HG02852 (cell line): ENCODE results near the gene TMEM72.

Experiments
- ATAC-seq: cut with Tn5 transposase; IDR thresholded peaks from one replicate; pipeline ENCODE4 v1.9.1; 2021; ENCODE audit warnings: mild to moderate bottlenecking, moderate library complexity; ENCODE audit not compliant: unreplicated experiment

TMEM72 gene

DNA sequence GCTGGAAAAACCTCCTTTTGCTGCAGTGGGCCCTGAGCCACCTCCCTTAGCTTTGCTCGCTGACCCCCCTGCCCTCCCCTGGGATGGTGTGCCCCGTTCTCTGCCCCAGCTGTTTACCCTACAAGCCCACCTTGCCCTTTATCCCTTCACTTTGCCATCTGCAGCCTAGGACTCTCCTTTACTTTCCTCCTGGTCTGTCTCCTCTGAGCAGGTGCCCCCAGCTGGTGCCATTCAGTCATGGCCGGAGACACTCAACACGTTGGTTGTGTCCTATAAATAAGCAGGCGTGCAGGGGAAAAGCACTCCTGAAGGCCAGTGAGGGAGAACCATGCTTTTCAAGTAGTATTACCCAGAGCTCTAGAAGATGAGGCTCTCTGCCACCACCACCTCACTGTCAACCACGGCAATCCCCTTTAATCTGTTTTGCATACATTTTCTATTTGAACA is 54.5 kb downstream of the TMEM72 start:
- peak; percentile 44 for ATAC-seq

DNA sequence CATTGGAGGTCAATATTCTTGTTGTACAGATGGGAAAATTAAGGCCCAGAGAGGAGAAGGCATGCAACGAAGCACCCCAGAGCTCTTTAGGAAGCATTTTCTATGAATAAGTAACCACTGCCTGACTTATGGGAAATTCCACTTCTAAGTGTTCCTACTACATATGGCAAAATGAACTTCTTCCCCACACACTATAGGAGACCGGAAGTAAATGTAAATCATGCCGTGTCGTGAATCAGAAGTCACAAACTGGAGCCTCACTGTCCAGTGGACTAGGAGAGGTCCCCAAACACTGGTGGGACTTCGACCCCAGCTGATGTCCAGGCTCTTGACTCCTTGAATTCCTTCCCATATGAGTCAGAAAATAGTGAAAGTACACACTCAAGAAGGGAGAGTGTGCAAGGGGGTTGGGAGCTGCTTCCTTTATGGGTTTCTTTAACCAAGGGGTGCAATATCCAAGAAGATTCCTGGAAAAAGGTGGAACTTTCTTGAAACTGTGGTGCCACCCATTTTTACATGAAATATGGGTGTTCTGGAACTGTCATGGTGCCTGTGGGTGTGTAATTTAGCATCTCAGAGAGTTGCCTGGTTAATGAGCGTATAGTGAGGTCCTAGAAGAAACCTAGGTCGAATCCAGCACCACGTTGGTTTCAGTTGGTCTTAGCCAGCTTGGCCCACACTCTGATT is 55.1 kb downstream of the TMEM72 start:
- peak; percentile 28 for ATAC-seq

DNA sequence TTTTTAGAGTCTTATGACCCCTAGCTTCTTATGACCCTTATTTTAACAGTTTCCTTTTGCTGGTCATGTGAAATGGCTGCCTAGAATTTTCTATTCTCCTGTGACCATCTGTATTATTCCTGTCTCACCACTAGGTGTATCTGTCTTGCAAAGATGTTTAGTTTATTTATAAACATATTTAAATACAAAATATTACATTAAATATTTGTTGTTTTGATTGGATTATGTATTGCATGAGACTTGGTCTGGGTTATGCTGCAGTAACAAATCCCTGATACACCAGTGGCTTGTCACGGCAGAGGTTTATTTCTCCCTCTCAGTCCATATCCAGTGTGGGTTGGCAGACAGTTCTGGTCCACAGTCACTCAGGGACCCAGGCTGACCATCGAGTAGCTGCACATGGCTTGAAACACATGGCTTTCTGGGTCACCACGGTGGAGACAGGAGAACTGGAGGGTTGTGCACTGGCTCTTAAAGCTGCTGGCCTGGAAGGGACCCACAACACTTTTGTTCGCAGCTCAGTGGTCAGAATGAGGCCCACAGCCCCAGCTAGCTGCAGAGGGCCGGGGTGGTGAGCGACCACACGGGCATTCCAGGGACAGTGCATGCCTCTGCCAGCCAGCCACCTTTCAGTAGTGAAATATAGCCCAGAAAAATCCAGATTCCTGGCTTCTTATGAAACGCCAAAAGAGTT is 55.8 kb downstream of the TMEM72 start:
- no peak for ATAC-seq

DNA sequence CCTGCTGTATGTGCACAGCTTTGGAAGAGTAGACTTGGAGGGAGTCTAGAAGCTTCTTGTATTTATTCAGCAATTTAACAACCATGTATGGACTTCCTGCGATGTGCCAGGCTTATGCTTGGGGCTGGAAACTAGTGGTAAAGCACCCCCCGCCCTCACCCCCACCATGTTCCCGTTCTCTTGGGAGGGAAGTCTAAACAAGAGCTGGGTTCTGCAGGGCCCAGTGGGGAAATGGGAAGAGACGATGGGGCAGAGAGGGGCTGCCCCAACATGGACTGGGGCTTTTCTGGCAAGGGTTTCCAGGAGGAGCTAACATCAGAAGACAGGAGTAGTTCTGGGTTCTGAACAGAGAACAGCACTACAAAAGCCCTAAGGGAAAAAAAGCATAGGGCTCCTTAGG is 56.5 kb downstream of the TMEM72 start:
- ATAC-seq = no peak

DNA sequence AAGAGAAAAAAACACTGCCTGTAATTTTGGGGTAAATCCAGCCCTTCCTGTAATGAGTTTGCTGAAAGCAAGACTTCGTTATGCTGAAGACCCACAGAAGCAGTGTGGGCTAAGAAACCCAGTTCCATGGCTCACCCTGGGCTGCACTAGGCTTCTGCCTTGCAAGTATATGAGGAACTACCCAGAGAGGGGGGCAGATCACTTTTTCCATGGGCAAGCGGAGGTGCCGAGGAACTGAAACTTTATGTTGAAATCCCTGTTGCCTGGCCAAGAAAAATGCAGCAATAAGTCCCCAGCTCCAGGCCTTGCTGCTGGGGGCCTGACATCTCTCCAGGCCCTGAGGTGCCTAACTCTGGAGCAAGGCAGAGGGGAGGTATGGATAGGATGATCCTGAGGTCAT is 57.0 kb downstream of the TMEM72 start:
- no peak for ATAC-seq

DNA sequence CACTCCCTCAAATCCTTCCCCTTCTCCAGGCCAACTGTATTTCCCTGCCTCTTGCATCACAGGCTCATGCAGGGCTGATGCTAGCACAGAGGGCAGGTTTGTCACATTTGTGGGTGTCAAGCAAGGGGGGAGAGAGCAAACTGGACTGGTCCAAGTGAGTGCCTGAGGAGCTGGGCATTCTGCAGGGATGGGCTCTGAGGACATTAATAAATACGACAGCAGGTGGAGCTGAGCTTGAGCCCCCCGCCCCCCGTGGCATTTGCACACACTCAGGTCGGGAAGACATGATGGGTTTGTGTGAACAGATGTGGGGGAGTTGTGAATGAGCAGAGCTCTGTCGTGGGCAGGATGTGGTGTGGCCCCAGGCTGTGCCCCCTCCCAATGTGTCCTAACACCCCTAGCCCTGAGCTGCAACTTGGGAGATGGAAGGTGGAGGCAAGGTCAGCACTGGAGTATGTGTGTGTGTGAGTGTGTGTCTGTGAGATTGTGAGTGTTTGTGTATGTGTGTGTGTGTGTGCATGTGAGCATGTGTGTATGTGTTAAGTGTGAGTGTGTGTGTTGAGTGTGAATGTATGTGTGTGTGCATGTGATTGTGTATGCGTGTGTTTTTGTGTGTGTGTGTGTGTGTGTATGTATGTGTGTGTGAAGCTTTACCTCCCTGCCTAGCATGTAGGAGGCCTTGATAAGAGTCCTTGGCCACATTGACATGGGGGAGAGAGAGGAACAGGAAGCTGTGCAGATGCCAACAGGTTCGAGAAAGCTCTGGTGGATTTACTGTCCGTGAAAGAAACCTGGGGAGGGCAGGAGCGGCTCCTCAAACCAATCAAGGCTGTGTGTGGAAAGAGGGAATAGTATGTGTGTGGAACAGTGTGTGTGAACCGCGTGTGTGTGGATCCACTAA is 57.6 kb downstream of the TMEM72 start:
- no peak for ATAC-seq

DNA sequence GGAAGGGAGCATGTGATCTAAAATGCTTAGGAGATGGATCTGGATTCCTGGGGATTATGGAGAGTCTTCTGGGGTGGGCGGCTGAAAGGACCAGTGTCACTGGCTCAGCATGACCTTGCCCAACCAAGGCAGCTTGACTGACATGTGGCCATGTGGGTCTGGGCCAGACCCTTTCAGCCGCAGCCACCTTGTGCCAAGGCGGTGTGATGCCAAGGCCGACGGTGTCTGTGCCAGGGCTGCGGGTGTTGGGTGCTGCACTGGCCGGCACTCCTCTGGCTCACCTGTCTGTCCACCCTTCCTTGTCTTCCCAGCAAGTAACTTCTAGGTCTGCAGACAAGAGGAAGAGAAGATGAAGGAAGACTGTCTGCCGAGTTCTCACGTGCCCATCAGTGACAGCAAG is 58.7 kb downstream of the TMEM72 start:
- no peak for ATAC-seq

DNA sequence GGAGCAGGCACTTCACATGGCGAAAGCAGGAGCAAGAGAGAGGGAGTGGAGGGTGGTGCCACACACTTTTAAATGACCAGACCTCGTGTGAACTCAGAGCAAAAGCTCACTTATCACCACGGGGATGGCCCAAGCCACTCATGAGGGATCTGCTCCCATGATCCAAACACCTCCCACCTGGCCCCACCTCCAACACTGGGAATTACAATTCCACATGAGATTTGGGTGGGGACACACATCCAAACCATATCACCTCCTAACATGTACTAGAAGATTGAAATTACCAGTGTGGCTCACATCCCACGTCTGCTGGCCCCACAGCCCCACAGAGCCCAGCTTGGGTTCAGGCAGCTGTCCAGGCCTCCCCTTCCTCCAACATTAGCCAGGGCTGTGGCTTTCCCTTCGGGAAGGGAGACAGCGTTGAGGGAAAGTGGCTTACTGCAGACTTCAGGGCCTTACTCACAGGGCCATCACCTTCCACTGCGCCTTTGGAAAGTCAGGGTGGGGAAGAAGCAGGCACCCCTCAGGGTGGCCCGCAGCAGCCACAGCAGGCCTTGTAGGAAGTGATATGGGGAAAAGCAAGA is 59.8 kb downstream of the TMEM72 start:
- no peak for ATAC-seq

DNA sequence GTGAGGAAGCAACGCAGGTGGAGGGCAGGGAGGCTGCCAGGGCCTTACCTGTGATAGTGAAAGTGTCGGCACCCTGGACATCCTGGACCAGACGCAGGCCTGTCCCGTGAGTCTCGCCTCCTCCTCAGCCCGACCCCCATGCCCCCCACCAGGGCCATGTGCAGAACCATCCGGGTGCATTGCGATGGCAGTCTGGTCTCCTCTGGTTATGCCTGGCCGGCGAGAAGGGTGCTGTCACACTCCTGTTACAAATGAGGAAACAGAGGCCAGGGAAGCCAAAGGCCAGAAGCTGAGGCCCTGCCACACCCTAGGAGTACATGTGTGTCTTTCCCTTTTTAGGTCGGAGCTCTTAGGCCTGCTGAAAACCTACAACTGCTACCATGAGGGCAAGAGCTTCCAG is 60.3 kb downstream of the TMEM72 start:
- no peak for ATAC-seq

DNA sequence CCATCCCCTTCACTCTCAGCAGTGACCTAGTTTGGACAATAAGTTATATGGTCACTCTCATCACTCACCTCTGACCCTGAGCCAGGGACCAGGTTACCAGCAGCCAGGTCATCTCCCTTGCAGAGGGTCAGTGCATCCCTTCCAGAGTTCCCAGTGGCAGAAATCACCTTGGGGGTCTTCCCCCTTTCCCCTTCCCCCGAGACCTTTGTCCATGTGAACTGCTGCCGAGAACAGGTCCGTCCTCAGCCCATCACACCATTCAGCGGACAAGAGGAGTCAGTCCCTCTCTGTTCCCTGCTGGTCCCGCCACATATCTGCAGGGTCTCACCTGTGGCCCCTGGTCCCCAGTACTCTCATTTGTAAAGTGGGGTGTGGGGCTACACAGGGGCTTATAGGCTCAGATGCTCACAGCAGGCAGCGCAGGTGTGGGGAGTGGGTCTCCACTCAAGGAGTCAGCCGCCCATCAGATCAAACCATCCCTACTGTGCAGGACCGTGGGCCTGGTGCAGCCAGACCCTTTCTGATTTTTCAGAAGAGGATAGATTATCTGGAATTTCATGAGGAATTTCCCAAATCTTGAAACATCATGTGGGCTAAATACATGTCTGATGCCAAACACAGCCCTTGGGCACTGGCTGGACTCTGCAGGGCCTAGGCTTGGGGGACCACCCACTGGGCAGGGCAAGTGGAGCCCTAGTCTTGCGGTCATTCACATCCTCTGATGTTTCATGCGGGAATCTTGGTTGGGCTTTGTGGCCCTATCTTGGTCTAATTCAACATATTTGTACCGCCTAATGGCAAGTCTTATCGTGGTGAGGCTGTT is 61.0 kb downstream of the TMEM72 start:
- no peak for ATAC-seq

DNA sequence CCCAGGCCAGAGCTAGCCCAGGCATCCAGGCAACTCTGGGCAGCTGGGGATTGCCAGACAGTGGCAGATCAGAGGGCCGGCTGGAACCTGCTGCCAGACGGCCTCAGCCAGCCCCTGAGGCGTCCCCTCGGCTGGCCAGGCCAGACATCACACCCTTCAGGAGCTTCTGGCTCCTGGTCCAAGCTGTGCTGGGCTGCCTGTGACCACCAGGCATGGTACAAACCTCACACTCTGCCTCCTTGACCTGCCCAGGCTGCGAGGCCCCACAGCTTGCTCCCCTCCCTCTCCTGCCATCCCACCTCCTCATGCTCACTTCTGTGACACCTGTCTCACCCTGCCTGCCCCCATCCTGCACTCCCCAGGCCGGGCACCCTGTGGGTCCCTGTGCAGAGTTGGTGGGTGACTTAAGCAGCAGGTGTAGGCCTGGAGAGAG is 61.8 kb downstream of the TMEM72 start:
- ATAC-seq = no peak

DNA sequence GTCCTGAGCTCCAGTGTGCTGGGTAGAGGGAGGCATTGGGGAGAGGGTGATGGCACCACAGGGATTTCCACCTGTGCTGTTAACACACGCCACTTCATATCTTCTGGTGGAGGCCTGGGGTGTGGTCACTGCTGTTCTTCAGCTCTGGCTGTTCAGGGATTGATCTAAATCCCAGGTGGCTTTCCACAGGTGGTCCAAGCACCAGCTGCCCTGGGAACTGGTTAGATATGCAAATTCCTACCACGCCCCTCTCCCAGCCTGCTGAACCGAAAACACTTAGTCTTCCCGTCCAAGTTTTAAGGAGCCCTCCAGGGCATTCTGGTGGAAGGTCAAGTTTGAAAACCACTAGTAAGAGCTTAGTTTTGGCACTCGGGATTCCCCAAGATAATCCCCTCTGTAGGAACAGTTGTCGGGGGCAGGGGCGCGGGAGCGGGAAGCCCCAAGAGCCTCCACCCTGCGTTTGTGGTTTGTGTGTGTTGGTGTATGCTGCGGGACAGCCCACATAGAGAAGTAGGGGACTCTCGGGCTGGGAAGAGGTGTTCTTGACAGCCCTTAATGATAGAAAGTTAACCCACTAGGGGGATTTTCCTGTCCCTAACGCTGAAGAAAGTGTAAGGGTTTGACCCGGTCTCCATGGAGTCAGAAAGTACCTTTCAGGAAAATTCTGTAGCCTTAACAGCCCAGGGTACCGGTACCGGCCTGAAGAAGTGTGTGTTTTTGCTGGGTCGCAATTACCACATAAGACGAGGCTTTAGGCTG is 62.4 kb downstream of the TMEM72 start:
- ATAC-seq = peak; percentile 26

DNA sequence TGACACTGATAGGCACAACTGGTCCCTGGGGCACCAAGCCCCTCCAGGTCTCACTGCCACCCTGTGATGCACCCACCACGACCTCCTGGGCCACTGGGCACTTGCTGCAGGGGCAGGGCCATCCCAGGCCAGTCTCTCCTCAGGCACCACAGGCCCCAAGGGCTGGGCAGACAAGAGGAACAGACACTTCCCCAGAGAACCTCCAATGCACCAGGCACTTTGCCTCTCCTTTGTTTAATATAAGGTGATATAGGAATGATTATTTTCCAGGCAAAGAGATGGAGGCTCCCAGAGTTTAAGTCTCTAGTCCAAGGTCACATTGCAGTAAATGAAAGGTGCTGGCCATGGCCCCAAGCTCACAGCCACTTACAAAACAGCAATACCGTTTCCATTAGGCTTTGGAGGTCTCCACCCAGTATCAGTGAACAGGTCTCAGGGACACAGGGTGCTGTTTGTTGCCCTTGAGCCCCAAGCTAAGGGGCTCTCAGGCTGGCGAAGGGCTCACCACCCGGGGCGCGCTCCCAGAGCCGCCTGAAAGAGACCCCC is 63.0 kb downstream of the TMEM72 start:
- peak; percentile 1 for ATAC-seq

DNA sequence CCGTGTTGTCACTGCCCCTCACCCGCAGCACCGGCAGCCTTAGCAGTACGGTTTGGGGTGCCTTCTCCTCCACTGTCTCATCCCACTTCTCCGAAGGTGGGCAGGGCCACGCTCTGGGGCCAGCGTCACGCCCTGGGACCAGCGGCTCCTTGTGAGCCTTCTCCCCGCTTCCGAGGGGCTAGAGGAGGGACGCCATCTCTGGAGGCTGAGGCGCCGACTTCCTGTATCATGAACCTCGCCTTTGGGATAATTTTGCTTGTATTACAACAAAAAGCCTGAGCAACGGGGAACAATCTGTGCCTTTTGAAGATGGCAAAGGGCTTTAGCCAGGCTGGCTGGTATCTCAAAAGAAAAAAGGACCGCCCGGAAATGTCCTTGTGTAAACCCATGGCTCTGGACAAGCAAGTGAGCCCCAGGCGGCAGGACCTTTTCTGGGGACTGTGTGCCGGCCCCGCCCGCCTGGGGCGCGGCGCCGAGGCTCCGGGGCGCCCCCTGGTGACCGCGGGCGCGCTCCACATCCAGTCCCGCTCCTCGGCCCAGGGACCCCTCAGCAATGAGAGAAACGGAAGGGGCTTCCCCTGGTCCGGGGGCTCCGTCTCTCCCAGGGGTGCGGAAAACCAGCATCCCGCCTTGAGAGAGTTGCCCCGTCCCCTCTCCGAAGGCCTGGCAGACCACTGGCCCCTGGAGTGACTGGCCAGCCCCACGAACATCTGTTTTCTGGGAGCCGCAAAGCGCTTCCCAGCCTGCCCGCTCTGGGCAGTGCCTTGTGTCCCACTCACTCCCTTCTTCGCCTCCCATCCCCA is 63.7 kb downstream of the TMEM72 start:
- peak; percentile 64 for ATAC-seq

DNA sequence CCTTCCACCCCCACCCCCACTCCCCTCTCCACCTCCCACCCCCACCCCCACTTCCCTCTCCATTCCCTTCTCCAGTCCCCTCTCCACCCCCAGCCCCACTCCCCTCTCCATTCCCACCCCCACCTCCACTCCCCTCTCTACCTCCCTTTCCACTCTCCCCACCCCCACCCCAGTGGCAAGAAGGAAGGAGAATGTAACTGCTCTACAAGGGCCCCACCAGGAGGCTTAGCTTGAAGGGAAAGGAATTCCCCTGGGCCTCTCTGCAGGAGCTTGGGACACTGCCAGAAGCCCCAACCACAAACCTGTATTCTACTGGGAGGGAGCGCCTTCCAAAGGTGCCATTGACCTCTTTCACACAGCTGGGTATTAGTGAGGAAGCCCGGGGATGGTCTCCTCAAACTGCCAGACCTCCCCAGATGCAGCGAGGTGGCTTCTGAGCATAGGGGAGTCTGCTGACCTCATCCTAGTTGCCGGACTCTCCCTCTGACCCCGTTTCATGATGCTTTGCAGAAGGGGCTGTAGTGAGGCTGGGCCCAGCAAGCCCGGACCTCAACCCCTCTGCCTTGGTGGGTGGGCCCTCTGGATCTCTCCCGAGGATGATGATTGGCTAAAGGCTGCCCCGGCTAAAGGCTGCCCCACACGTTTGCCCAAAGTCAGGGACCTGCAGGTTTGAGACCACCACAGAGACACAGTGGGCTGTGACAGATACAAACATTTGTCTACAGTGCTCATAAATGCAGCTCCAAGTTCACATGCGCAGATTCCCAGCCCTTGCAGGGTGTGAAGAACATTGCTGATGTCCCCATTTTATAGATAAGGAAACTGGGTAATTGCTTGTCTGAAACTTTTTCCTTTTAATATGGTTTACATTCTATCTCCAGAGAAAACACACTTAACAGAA is 64.5 kb downstream of the TMEM72 start:
- ATAC-seq = no peak

DNA sequence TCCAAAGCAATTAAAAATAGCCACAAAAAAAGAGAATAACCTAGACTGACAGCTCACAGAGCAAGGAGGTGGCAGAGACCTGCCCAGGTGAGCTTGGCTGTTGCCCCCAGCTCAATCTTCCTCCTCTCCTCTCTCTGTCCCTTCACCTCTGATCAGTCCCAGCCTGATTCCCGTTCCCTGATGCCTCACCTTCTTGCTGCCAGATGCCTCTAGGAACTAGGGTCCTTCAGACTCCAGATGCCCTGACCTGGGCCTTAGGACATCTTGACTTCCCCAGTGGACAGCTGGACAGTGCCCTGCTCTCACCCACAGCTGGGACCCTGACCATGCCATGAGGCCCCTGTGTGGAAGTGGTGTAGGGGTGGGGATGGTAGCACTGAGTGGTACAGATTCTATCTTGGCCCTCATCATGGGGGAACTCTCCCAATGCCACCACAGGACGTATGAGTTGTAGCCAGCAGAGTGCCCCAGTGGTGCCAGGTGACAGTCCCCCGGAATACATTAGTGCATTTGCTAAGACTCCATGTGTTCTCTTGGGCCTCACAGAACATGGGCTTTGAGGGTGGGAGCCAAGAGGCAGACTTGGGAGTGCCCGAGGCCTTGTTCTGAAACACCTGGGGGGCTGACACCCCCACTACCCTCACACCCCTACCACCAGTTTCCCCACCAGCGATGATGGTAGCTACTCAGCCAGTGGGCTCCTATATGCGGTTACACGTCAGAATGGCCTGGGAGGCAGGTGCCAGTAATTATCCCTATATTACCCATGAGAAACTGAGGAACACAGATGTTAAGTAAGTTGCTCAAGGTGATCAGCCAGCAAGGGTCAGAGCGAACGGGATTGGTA is 65.4 kb downstream of the TMEM72 start:
- no peak for ATAC-seq
